Activated naive CD8-positive, alpha-beta T cell (primary cell): ENCODE results near the gene ZFP69.

Experiments
- H3K27ac Mint-ChIP-seq: one replicate; pipeline ENCODE4 v1.8.0; 2021; ENCODE audit warnings: mixed read lengths
- H3K27me3 Mint-ChIP-seq: one replicate; pipeline ENCODE4 v1.8.0; 2021; ENCODE audit warnings: mixed read lengths
- H3K36me3 Mint-ChIP-seq: one replicate; pipeline ENCODE4 v1.8.0; 2021; ENCODE audit warnings: mixed read lengths
- H3K4me1 Mint-ChIP-seq: one replicate; pipeline ENCODE4 v1.8.0; 2021; ENCODE audit warnings: low read depth, mixed read lengths
- H3K4me3 Mint-ChIP-seq: one replicate; pipeline ENCODE4 v1.8.0; 2021; ENCODE audit warnings: mild to moderate bottlenecking, mixed read lengths
- H3K9me3 Mint-ChIP-seq: one replicate; pipeline ENCODE4 v1.8.0; 2021; ENCODE audit warnings: low read depth, mixed read lengths

Gene ZFP69

GRCh38 chr1:40535732-40536131 lies 58.6 kb downstream of the ZFP69 start:
- H3K27ac Mint-ChIP-seq, result no peak overlapping the region
- peaks cover 10% of the 10 kb centered on the region for H3K36me3 Mint-ChIP-seq
- peaks cover 29% of the 10 kb centered on the region for H3K4me1 Mint-ChIP-seq
- peaks cover 6% of the 10 kb centered on the region for H3K9me3 Mint-ChIP-seq
- H3K27me3 Mint-ChIP-seq, result no peaks in the 10 kb centered on the region
- H3K4me3 Mint-ChIP-seq, result no peak overlapping the region

- H3K27ac Mint-ChIP-seq, result no peak overlapping the region
- H3K4me3 Mint-ChIP-seq, result no peak overlapping the region
- peaks cover 4% of the 10 kb centered on the region for H3K4me1 Mint-ChIP-seq
- H3K9me3 Mint-ChIP-seq, result no peaks in the 10 kb centered on the region
- H3K36me3 Mint-ChIP-seq, result peaks cover 20% of the 10 kb centered on the region
- H3K27me3 Mint-ChIP-seq, result no peaks in the 10 kb centered on the region
These were observed 62.2 kb downstream of the ZFP69 start for GRCh38 chr1:40539338-40539737.
